Panc1 (cell line): ENCODE data around the gene PLOD3.

Experiments used
- POLR2AphosphoS5 ChIP-seq: IDR thresholded peaks from 2 replicates; pipeline ENCODE4 v1.6.1; 2012; ENCODE audit warnings: mild to moderate bottlenecking, low read depth, low read length, moderate library complexity
- SIN3A ChIP-seq: IDR thresholded peaks from 2 replicates; pipeline ENCODE4 v1.6.1; 2012; ENCODE audit warnings: low read depth, mild to moderate bottlenecking, low read length, moderate library complexity, borderline replicate concordance; ENCODE audit not compliant: insufficient read depth
- TF ChIP-seq, protein P1 (sequence below): fragments of 450-650 bp; IDR thresholded peaks from 2 replicates; pipeline ENCODE4 v1.5.1; 2017; ENCODE audit warnings: mild to moderate bottlenecking
- TF ChIP-seq, protein P2 (sequence below), 2 experiments: IDR thresholded peaks; 2 replicates each; pipeline ENCODE4 v1.6.1; 2011 to 2012; ENCODE audit warnings: low read depth in 2 of 2, control low read depth in 1 of 2, low read length in 1 of 2, mild to moderate bottlenecking in 1 of 2, moderate library complexity in 1 of 2; ENCODE audit not compliant: insufficient read depth in 1 of 2

DNA sequence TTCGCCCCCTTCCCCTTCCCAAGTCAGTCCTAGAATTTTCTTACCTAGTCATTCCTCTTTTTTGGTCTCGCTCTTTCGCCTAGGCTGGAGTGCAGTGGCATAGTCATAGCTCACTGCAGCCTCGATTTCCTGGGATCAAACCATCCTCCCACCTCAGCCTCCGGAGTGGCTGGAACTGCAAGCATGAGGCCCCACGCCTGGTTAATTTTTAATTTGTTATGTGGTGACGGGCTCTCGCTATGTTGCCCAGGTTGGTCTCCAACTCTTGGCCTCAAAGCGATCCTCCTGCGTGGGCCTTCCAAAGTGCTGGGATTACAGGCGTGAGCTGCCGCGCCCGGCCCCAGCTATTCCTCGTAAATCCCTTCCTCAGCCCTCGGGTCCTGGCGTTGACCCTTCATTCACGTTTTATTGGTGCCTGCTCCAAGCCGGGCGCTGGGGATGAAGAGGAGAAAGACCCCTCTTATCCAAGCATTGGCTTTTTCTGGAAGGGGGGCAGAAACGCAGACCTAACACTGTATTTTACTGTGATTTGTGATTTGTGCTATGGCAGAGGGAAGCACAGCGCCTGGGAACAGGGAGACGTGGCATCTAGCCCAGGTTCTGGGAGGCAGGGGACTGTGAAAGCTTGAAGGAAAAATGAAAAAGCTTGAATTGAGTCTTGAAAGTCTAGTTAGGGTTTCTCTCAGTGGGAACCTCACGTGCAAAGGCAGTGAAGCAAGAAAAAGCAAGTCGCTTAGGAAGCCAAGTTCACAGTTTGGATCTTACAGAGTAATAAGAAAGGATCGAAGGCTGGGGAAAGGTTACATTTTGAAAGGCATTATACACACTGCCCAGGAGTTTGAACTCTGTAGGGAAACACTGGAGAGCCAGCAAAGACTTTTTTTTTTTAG is 1.1 kb upstream of the PLOD3 start:
- TF ChIP-seq, protein P1, sequence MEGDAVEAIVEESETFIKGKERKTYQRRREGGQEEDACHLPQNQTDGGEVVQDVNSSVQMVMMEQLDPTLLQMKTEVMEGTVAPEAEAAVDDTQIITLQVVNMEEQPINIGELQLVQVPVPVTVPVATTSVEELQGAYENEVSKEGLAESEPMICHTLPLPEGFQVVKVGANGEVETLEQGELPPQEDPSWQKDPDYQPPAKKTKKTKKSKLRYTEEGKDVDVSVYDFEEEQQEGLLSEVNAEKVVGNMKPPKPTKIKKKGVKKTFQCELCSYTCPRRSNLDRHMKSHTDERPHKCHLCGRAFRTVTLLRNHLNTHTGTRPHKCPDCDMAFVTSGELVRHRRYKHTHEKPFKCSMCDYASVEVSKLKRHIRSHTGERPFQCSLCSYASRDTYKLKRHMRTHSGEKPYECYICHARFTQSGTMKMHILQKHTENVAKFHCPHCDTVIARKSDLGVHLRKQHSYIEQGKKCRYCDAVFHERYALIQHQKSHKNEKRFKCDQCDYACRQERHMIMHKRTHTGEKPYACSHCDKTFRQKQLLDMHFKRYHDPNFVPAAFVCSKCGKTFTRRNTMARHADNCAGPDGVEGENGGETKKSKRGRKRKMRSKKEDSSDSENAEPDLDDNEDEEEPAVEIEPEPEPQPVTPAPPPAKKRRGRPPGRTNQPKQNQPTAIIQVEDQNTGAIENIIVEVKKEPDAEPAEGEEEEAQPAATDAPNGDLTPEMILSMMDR = no peak
- TF ChIP-seq POLR2AphosphoS5 (no peak; the same call in 1 of the 2 replicates), SIN3A (no peak)
- TF ChIP-seq, protein P2, sequence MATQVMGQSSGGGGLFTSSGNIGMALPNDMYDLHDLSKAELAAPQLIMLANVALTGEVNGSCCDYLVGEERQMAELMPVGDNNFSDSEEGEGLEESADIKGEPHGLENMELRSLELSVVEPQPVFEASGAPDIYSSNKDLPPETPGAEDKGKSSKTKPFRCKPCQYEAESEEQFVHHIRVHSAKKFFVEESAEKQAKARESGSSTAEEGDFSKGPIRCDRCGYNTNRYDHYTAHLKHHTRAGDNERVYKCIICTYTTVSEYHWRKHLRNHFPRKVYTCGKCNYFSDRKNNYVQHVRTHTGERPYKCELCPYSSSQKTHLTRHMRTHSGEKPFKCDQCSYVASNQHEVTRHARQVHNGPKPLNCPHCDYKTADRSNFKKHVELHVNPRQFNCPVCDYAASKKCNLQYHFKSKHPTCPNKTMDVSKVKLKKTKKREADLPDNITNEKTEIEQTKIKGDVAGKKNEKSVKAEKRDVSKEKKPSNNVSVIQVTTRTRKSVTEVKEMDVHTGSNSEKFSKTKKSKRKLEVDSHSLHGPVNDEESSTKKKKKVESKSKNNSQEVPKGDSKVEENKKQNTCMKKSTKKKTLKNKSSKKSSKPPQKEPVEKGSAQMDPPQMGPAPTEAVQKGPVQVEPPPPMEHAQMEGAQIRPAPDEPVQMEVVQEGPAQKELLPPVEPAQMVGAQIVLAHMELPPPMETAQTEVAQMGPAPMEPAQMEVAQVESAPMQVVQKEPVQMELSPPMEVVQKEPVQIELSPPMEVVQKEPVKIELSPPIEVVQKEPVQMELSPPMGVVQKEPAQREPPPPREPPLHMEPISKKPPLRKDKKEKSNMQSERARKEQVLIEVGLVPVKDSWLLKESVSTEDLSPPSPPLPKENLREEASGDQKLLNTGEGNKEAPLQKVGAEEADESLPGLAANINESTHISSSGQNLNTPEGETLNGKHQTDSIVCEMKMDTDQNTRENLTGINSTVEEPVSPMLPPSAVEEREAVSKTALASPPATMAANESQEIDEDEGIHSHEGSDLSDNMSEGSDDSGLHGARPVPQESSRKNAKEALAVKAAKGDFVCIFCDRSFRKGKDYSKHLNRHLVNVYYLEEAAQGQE (IDR thresholded peaks at IDR 0.05; ENCODE audit: insufficient read depth in 1 of 2, low read depth in 2 of 2, low read length in 1 of 2) = no peak
